HepG2 (cell line): Measurements from ENCODE around the gene LARP1. TPM values are rescaled to one million over a fixed set of nuclear protein-coding genes. Genes with fewer than 3 reads are reported as not detected.

Experiments used
- ATAC-seq: fragments of 200-7000 bp; cut with Tn5 transposase; 3 replicates; pipeline ENCODE4 v1.9.1; 2020; ENCODE audit warnings: mild to moderate bottlenecking, moderate library complexity
- BruUV-seq: library from RNA; stranded (reverse); fragments of 400-500 nt; replicated peaks from 2 replicates; lab custom pipeline; 2021; lab: Mats Ljungman, UMichigan
- CTCF ChIA-PET: fragments of 300-600 bp; formaldehyde crosslinking; extraction: SDS; loops from one replicate; lab custom pipeline; 2021; ENCODE audit warnings: low total read pairs, inconsistent platforms, low intra/inter-chr PET ratio; lab: Yijun Ruan, JAX
- POLR2A ChIA-PET: fragments of 350-600 bp; sonication (Branson Sonifier 250); formaldehyde crosslinking; loops from one replicate; lab custom pipeline; 2020; ENCODE audit warnings: antibody characterized with exemption, inconsistent platforms; lab: Yijun Ruan, JAX
- DNase-seq: peaks from one replicate; pipeline ENCODE4 v3.0.0-alpha.2; 2015; ENCODE audit warnings: low spot score
- FAIRE-seq: peaks from 3 replicates; lab custom pipeline; 2011; peaks lifted over from hg19 to GRCh38; lab: Jason Lieb, UNC
- H2AFZ ChIP-seq: one replicate; pipeline ENCODE4 v1.6.1; 2011; ENCODE audit warnings: low read length, inconsistent platforms
- H3K27ac ChIP-seq: fragments of 300-600 bp; 3 replicates; pipeline ENCODE4 v1.8.0; 2011; ENCODE audit warnings: mixed run types, mild to moderate bottlenecking, mixed read lengths, low read length, inconsistent platforms; ENCODE audit not compliant: insufficient read depth; ENCODE audit errors: extremely low read length
- H3K27me3 ChIP-seq, 2 experiments: fragments of 200-600 bp in 1 of 2; 2 replicates in 1 of 2; 3 replicates in 1 of 2; pipeline versions ENCODE4 v1.6.0 to v1.8.0; 2011; ENCODE audit warnings: low read length in 2 of 2, mild to moderate bottlenecking in 2 of 2, moderate library complexity in 2 of 2, inconsistent platforms in 1 of 2; ENCODE audit not compliant: insufficient read depth in 2 of 2, control insufficient read depth in 1 of 2
- H3K36me3 ChIP-seq, 2 experiments: fragments of 200-600 bp in 1 of 2; replicated peaks in 1 of 2; 2 replicates in 1 of 2; 3 replicates in 1 of 2; pipeline versions ENCODE4 v1.5.1 to v1.8.0; 2011; ENCODE audit warnings: low read length in 2 of 2, inconsistent platforms in 1 of 2; ENCODE audit not compliant: insufficient read depth in 2 of 2, control insufficient read depth in 1 of 2
- H3K4me1 ChIP-seq: 2 replicates; pipeline ENCODE4 v1.5.1; 2012; ENCODE audit warnings: low read length, inconsistent platforms; ENCODE audit not compliant: insufficient read depth
- H3K4me2 ChIP-seq: 2 replicates; pipeline ENCODE4 v1.6.0; 2011; ENCODE audit warnings: low read depth, low read length, inconsistent platforms
- H3K4me3 ChIP-seq, 3 experiments: fragments of 200-600 bp in 1 of 3; sonication (generic), shearing (Covaris generic) in 1 of 3; replicated peaks in 1 of 3; 2 replicates each; pipeline ENCODE4 v1.5.1; 2011 to 2016; ENCODE audit warnings: low read length in 3 of 3, inconsistent platforms in 2 of 3, low read depth in 2 of 3, mild to moderate bottlenecking in 2 of 3, control low read depth in 1 of 3, mixed read lengths in 1 of 3; ENCODE audit not compliant: insufficient read depth in 1 of 3
- H3K79me2 ChIP-seq: one replicate; pipeline ENCODE4 v1.6.1; 2011; ENCODE audit warnings: low read length, inconsistent platforms; ENCODE audit not compliant: insufficient read depth
- H3K9ac ChIP-seq: 2 replicates; pipeline ENCODE4 v1.6.0; 2011; ENCODE audit warnings: mild to moderate bottlenecking, low read depth, low read length, inconsistent platforms; ENCODE audit not compliant: insufficient read depth
- H3K9me3 ChIP-seq: 2 replicates; pipeline ENCODE4 v1.5.1; 2012; ENCODE audit warnings: mild to moderate bottlenecking, low read length
- H4K20me1 ChIP-seq: 2 replicates; pipeline ENCODE4 v1.6.0; 2011; ENCODE audit warnings: inconsistent platforms, mild to moderate bottlenecking, low read length, moderate library complexity; ENCODE audit not compliant: insufficient read depth
- AGO1 ChIP-seq: fragments of 200-400 bp; formaldehyde crosslinking; IDR thresholded peaks from 2 replicates; pipeline ENCODE4 v1.6.1; 2017; ENCODE audit warnings: mild to moderate bottlenecking, low read depth, low read length, moderate library complexity; ENCODE audit not compliant: poor library complexity, severe bottlenecking
- KLF9 ChIP-seq: IDR thresholded peaks from 2 replicates; pipeline ENCODE4 v1.6.1; 2016; ENCODE audit warnings: low read depth
- MLLT10 ChIP-seq: sonication (generic); formaldehyde crosslinking; IDR thresholded peaks from 2 replicates; pipeline ENCODE4 v1.4.0; 2020; ENCODE audit warnings: missing genetic modification reagents
- RARG ChIP-seq: sonication (generic); formaldehyde crosslinking; IDR thresholded peaks from 2 replicates; pipeline ENCODE4 v1.4.0; 2020; ENCODE audit warnings: low read depth, mild to moderate bottlenecking, missing genetic modification reagents
- REXO4 ChIP-seq: sonication (generic); formaldehyde crosslinking; IDR thresholded peaks from 2 replicates; pipeline ENCODE4 v1.8.0; 2022; ENCODE audit warnings: missing genetic modification reagents, mild to moderate bottlenecking, borderline replicate concordance
- SOX13 ChIP-seq, 3 experiments: fragments of 450-650 bp in 1 of 3; sonication (generic) in 1 of 3; formaldehyde crosslinking in 1 of 3; IDR thresholded peaks in 2 of 3; conservative IDR thresholded peaks in 1 of 3; 2 replicates each; pipeline versions ENCODE4 v1.5.0 to v1.6.1; 2016 to 2020; ENCODE audit warnings: antibody characterized with exemption in 1 of 3, mild to moderate bottlenecking in 1 of 3, missing compliant biosample characterization in 1 of 3, missing genetic modification reagents in 1 of 3, moderate library complexity in 1 of 3
- SOX5 ChIP-seq: IDR thresholded peaks from 2 replicates; pipeline ENCODE4 v1.6.1; 2016; ENCODE audit warnings: borderline replicate concordance
- TIGD3 ChIP-seq: sonication (generic); formaldehyde crosslinking; IDR thresholded peaks from 2 replicates; pipeline ENCODE4 v1.5.1; 2020; ENCODE audit warnings: mild to moderate bottlenecking, missing genetic modification reagents, borderline replicate concordance
- ZNF251 ChIP-seq: sonication (generic); formaldehyde crosslinking; IDR thresholded peaks from 2 replicates; pipeline ENCODE4 v1.9.0; 2021; ENCODE audit warnings: mild to moderate bottlenecking, missing genetic modification reagents
- ZNF660 ChIP-seq: sonication (generic); formaldehyde crosslinking; IDR thresholded peaks from 2 replicates; pipeline ENCODE4 v1.5.1; 2020; ENCODE audit warnings: mild to moderate bottlenecking, low read depth, missing genetic modification reagents, borderline replicate concordance
- ZNF772 ChIP-seq: sonication (generic); formaldehyde crosslinking; IDR thresholded peaks from 2 replicates; pipeline ENCODE4 v1.5.0; 2020; ENCODE audit warnings: mild to moderate bottlenecking, missing genetic modification reagents
- ZSCAN22 ChIP-seq: sonication (generic); formaldehyde crosslinking; IDR thresholded peaks from 2 replicates; pipeline ENCODE4 v1.4.0; 2020; ENCODE audit warnings: mild to moderate bottlenecking, missing genetic modification reagents
- WGBS: methylation state at CpG from one replicate; pipeline ENCODE4 v1.1.6; 2017; ENCODE audit warnings: low lambda C conversion rate; 5-methylcytosine and 5-hydroxymethylcytosine counted together
- in situ Hi-C: cut with HindIII; loops from 2 replicates; pipeline ENCODE4 v1.10.0; 2017; ENCODE audit warnings: low pct_unique_long_range_greater_than_20kb; ENCODE audit not compliant: extremely low pct_ligation_motif_present
- intact Hi-C: fragments of 100-400 bp; cut with micrococcal nuclease; formaldehyde crosslinking; loops from one replicate; pipeline ENCODE4 v1.10.0; 2022; ENCODE audit not compliant: unreplicated experiment
- polyA plus RNA-seq, 8 experiments: library from polyadenylated mRNA; depleted of rRNA in 3 of 8; stranded (reverse) in 7 of 8; unstranded in 1 of 8; fragments of >200 nt; fragmentation: Illumina TruSeq in 4 of 8; extraction: Trizol in 4 of 8; gene quantifications; 2 replicates each; pipeline versions ENCODE4 v1.2.1 to v1.2.3, GENCODE V29; 2011 to 2016; ENCODE audit warnings: low read depth in 4 of 8, missing spikeins in 1 of 8, mixed read lengths in 1 of 8; ENCODE audit not compliant: insufficient read depth in 1 of 8
- total RNA-seq, 5 experiments: library from RNA; depleted of rRNA; stranded (reverse); fragments of >200 nt; fragmentation: Illumina TruSeq; extraction: Trizol; gene quantifications; 2 replicates each; pipeline ENCODE4 v1.2.3, GENCODE V29; 2016; ENCODE audit warnings: low read depth in 1 of 5

The LARP1 gene
- total and polyA plus RNA-seq, 2 of the 13 experiments (the other 11 are each of a cell fraction or from before 2014, with no cell fraction given), result 45.2 to 61.4 TPM

- TF ChIP-seq AGO1, result no peak
- TF ChIP-seq ZNF251, result no peak
- TF ChIP-seq ZNF660 (CRISPR knock-in tag), result no peak
- TF ChIP-seq, all 625 proteins: peak for 253
Measured at GRCh38 chr5:154858297-154858971, 103.3 kb downstream of the LARP1 start, which contains the start of gene CNOT8 (continued).

GRCh38 chr5:154858972-154859871 lies 104.0 kb downstream of the LARP1 start:
- BruUV-seq, result TSS peak; percentile 66
- POLR2A ChIA-PET, result interaction anchor here (0.5 to 2.9 kb wide), 20 partner anchors 9 to 821 kb away, joined by 3 to 35 read pairs (median 5); partner anchors contain the start of genes FAM114A2, FAXDC2, GEMIN5 and MFAP3
- CTCF ChIA-PET, result no interaction called here
- peak overlapping the region; percentile 78 to 93 (median 85) for H3K4me3 ChIP-seq
- no peak for DNase-seq
- H2AFZ ChIP-seq, result no peak overlapping the region
- no peak for ATAC-seq
- H3K4me2 ChIP-seq, result peak overlapping the region; percentile 95
- H3K4me1 ChIP-seq, result peaks cover 43% of the 10 kb centered on the region
- no peaks in the 10 kb centered on the region for H3K9me3 ChIP-seq
- H3K79me2 ChIP-seq, result peaks cover 53% of the 10 kb centered on the region
- peak; percentile 60 for FAIRE-seq
- H3K36me3 ChIP-seq, result peaks cover 2 to 16% of the 10 kb centered on the region in 2 experiments; a peak in 3 of 5 replicates
- under 1% methylated on average over 26 of the region's 26 CpGs for WGBS
- peak overlapping the region; percentile 99 for H3K27ac ChIP-seq
- peak overlapping the region; percentile 87 for H3K9ac ChIP-seq
- peaks cover 30% of the 10 kb centered on the region for H4K20me1 ChIP-seq
- intact Hi-C loops (loop anchor here (1.0 to 5.0 kb wide), 4 partner anchors 42 to 207 kb away; partner anchors contain the start of gene LARP1), in situ Hi-C loops (no loop called here)
- peaks cover 0 to 4% of the 10 kb centered on the region in 2 experiments; a peak in 1 of 5 replicates for H3K27me3 ChIP-seq
- TF ChIP-seq TIGD3 (CRISPR knock-in tag) (no peak), SOX5 (CRISPR knock-in tag) (no peak), REXO4 (CRISPR knock-in tag) (no peak), ZNF772 (CRISPR knock-in tag) (0 out of 2 replicates have a peak, but pooled peaks have one; percentile 55), ZSCAN22 (CRISPR knock-in tag) (peak; percentile 72), MLLT10 (CRISPR knock-in tag) (no peak), SOX13 (IDR thresholded peaks at IDR 0.05) (no peak), SOX13 (CRISPR knock-in tag; conservative IDR thresholded peaks at IDR 0.05 in 1 of 2, IDR thresholded peaks at IDR 0.05 in 1 of 2) (0 out of 4 replicates have a peak, but pooled peaks of 1 of the 2 experiments have one; percentile 18), KLF9 (CRISPR knock-in tag) (no peak), RARG (CRISPR knock-in tag) (0 out of 2 replicates have a peak, but pooled peaks have one; percentile 16)
